Renal pelvis (tissue), 12 donors: ENCODE results near the gene ABRAXAS1. TPM values are rescaled to one million over a fixed set of nuclear protein-coding genes. Genes with fewer than 3 reads are reported as not detected.
A peak's percentile ranks its signal among the peaks of the same experiment; 100 is the strongest.
"Not testable (repeated sequence)": the region's sequence is repeated elsewhere in the genome, so short reads cannot be mapped to it uniquely, and the experiment has no call there.

Experiments used
- DNase-seq: peaks from one replicate; pipeline ENCODE4 v3.0.0-alpha.2; 2013
- long read RNA-seq, 16 experiments: transcript quantifications; one replicate each; lab custom pipeline, GENCODE V29; 2026
- polyA plus RNA-seq, 3 donors: library from polyadenylated mRNA; unstranded; fragments of 120-200 nt; gene quantifications; one replicate each; pipeline ENCODE4 v1.2.1, GENCODE V29; 2013; ENCODE audit not compliant: insufficient read length in 3 of 3

Gene ABRAXAS1
- 10 to 100 TPM; 20.9 to 33.3 (median 31.6) TPM for polyA plus RNA-seq
- long read RNA-seq, donor 1, result 0 reads
- long read RNA-seq, donor 2, full-length matches to known transcripts, result 3 of 3 reads
- long read RNA-seq, donor 2, partial matches to known transcripts, result 0 of 3 reads
- long read RNA-seq, donor 2, other reads (novel, unspliced or antisense), result 0 of 3 reads
- long read RNA-seq, donor 3, full-length matches to known transcripts, result 2 of 16 reads
- long read RNA-seq, donor 3, partial matches to known transcripts, result 14 of 16 reads
- long read RNA-seq, donor 3, other reads (novel, unspliced or antisense), result 0 of 16 reads
- long read RNA-seq, donor 4, full-length matches to known transcripts, result 2 of 2 reads
- long read RNA-seq, donor 4, partial matches to known transcripts, result 0 of 2 reads
- long read RNA-seq, donor 4, other reads (novel, unspliced or antisense), result 0 of 2 reads
- long read RNA-seq, donor 5, result 0 reads
- long read RNA-seq, donor 6, result 0 reads
- long read RNA-seq, donor 7, full-length matches to known transcripts, result 1 of 1 reads
- long read RNA-seq, donor 7, partial matches to known transcripts, result 0 of 1 reads
- long read RNA-seq, donor 7, other reads (novel, unspliced or antisense), result 0 of 1 reads
- long read RNA-seq, donor 8, full-length matches to known transcripts, result 3 of 3 reads
- long read RNA-seq, donor 8, partial matches to known transcripts, result 0 of 3 reads
- long read RNA-seq, donor 8, other reads (novel, unspliced or antisense), result 0 of 3 reads
- long read RNA-seq, donor 9, full-length matches to known transcripts, result 6 of 6 reads
- long read RNA-seq, donor 9, partial matches to known transcripts, result 0 of 6 reads
- long read RNA-seq, donor 9, other reads (novel, unspliced or antisense), result 0 of 6 reads
- long read RNA-seq, donor 10, full-length matches to known transcripts, result 4 of 23 reads
- long read RNA-seq, donor 10, partial matches to known transcripts, result 19 of 23 reads
- long read RNA-seq, donor 10, other reads (novel, unspliced or antisense), result 0 of 23 reads
- long read RNA-seq, donor 11, full-length matches to known transcripts, result 3 of 3 reads
- long read RNA-seq, donor 11, partial matches to known transcripts, result 0 of 3 reads
- long read RNA-seq, donor 11, other reads (novel, unspliced or antisense), result 0 of 3 reads
- long read RNA-seq, donor 12, full-length matches to known transcripts, result 4 of 10 reads
- long read RNA-seq, donor 12, partial matches to known transcripts, result 0 of 10 reads
- long read RNA-seq, donor 12, other reads (novel, unspliced or antisense), result 6 of 10 reads
- long read RNA-seq, donor 13, full-length matches to known transcripts, result 1 of 1 reads
- long read RNA-seq, donor 13, partial matches to known transcripts, result 0 of 1 reads
- long read RNA-seq, donor 13, other reads (novel, unspliced or antisense), result 0 of 1 reads
- long read RNA-seq, donor 14, full-length matches to known transcripts, result 6 of 6 reads
- long read RNA-seq, donor 14, partial matches to known transcripts, result 0 of 6 reads
- long read RNA-seq, donor 14, other reads (novel, unspliced or antisense), result 0 of 6 reads
- long read RNA-seq, donor 15, full-length matches to known transcripts, result 3 of 3 reads
- long read RNA-seq, donor 15, partial matches to known transcripts, result 0 of 3 reads
- long read RNA-seq, donor 15, other reads (novel, unspliced or antisense), result 0 of 3 reads
- long read RNA-seq, donor 16, full-length matches to known transcripts, result 8 of 8 reads
- long read RNA-seq, donor 16, partial matches to known transcripts, result 0 of 8 reads
- long read RNA-seq, donor 16, other reads (novel, unspliced or antisense), result 0 of 8 reads

GRCh38 chr4:83484500-83485461 lies at the start of gene ABRAXAS1:
TSS of gene ABRAXAS1 (minus strand) at chr4:83485100. CDS start at chr4:83485072, 28 bp downstream.
- peak; percentile 95 for DNase-seq

- DNase-seq, result no peak
These were observed 42.8 kb upstream of the ABRAXAS1 start for GRCh38 chr4:83527671-83528070.

- DNase-seq, result no peak
These were observed 37.3 kb upstream of the ABRAXAS1 start for GRCh38 chr4:83522239-83522638.

GRCh38 chr4:83516042-83516772 lies 31.3 kb upstream of the ABRAXAS1 start:
- no peak for DNase-seq

- no peak for DNase-seq
These were observed 25.5 kb upstream of the ABRAXAS1 start for GRCh38 chr4:83510442-83510841.

GRCh38 chr4:83509156-83509585 lies 24.3 kb upstream of the ABRAXAS1 start:
- DNase-seq, result not testable (repeated sequence)

GRCh38 chr4:83504996-83505395 lies 20.1 kb upstream of the ABRAXAS1 start:
- no peak for DNase-seq

- DNase-seq, result no peak
These were observed 19.6 kb upstream of the ABRAXAS1 start for GRCh38 chr4:83504503-83504902.

GRCh38 chr4:83503974-83504373 lies 19.1 kb upstream of the ABRAXAS1 start:
- no peak for DNase-seq

GRCh38 chr4:83501671-83502070 lies 16.8 kb upstream of the ABRAXAS1 start:
- DNase-seq, result not testable (repeated sequence)

- no peak for DNase-seq
These were observed 13.3 kb upstream of the ABRAXAS1 start for GRCh38 chr4:83498187-83498586.

- DNase-seq, result not testable (repeated sequence)
These were observed 11.4 kb upstream of the ABRAXAS1 start for GRCh38 chr4:83496085-83496917.

- DNase-seq, result no peak
These were observed 6.1 kb upstream of the ABRAXAS1 start for GRCh38 chr4:83490876-83491450.

- DNase-seq, result no peak
These were observed 4.9 kb upstream of the ABRAXAS1 start for GRCh38 chr4:83489711-83490326.

- no peak for DNase-seq
These were observed 1.7 kb upstream of the ABRAXAS1 start for GRCh38 chr4:83486457-83487129.

GRCh38 chr4:83473966-83474365 lies 10.9 kb downstream of the ABRAXAS1 start:
- DNase-seq, result no peak
